Measurements from ENCODE around the gene CRB3. TPM values are rescaled to one million over a fixed set of nuclear protein-coding genes. Genes with fewer than 3 reads are reported as not detected.

The CRB3 gene
- total and polyA plus RNA-seq, 2 of the 13 experiments (the other 11 are each of a cell fraction or from before 2014, with no cell fraction given), result 10.6 to 25.6 TPM

- TF ChIP-seq SAP130 (CRISPR knock-in tag; IDR thresholded peaks at IDR 0.05; ENCODE audit: low read depth) (peak; percentile 83), TBX3 (IDR thresholded peaks at IDR 0.05; ENCODE audit: borderline replicate concordance) (0 out of 2 replicates have a peak, but pooled peaks have one; percentile 35), TIGD3 (CRISPR knock-in tag; IDR thresholded peaks at IDR 0.05; ENCODE audit: borderline replicate concordance) (no peak), CREB1 (IDR thresholded peaks at IDR 0.05) (0 out of 2 replicates have a peak, but pooled peaks have one; percentile 7), CREB1 (CRISPR knock-in tag; IDR thresholded peaks at IDR 0.05) (no peak), ZFY (CRISPR knock-in tag; IDR thresholded peaks at IDR 0.05) (peak; percentile 46; the same call in 1 of the 2 replicates), NCOA2 (CRISPR knock-in tag; IDR thresholded peaks at IDR 0.05) (peak; percentile 77), SPEN (CRISPR knock-in tag; IDR thresholded peaks at IDR 0.05; ENCODE audit: low read depth) (0 out of 2 replicates have a peak, but pooled peaks have one; percentile 25), ZNF382 (CRISPR knock-in tag; IDR thresholded peaks at IDR 0.05; ENCODE audit: borderline replicate concordance) (no peak), MAZ (IDR thresholded peaks at IDR 0.05; ENCODE audit: borderline replicate concordance, low read depth, low read length) (no peak), MAZ (CRISPR knock-in tag; IDR thresholded peaks at IDR 0.05; ENCODE audit: low read depth) (peak; percentile 44; the same call in 1 of the 2 replicates), PRDM15 (CRISPR knock-in tag; IDR thresholded peaks at IDR 0.05) (no peak), ZGPAT (CRISPR knock-in tag; IDR thresholded peaks at IDR 0.05) (peak; percentile 71; the same call in 1 of the 2 replicates), HMG20A (CRISPR knock-in tag; IDR thresholded peaks at IDR 0.05; ENCODE audit: borderline replicate concordance) (peak; percentile 86), TFE3 (CRISPR knock-in tag; IDR thresholded peaks at IDR 0.05) (peak; percentile 93)
These were observed 45.3 kb downstream of the CRB3 start (continued) for GRCh38 chr19:6509118-6509971.

Measured in HepG2 (cell line).